Fibroblast of the aortic adventitia (primary cell): Measurements from ENCODE around the gene L3MBTL4. TPM values are rescaled to one million over a fixed set of nuclear protein-coding genes. Genes with fewer than 3 reads are reported as not detected.
"Not testable (repeated sequence)": the region's sequence is repeated elsewhere in the genome, so short reads cannot be mapped to it uniquely, and the experiment has no call there.

Experiments
- DNase-seq: peaks from one replicate; pipeline ENCODE4 v3.0.0-alpha.2; 2010; ENCODE audit warnings: low read depth
- H3K4me3 ChIP-seq: 2 replicates; pipeline ENCODE4 v1.5.1; 2011; ENCODE audit warnings: low read depth, mild to moderate bottlenecking, control low read depth, low read length, moderate library complexity
- CTCF ChIP-seq: IDR thresholded peaks from 2 replicates; pipeline ENCODE4 v1.5.1; 2011; ENCODE audit warnings: mild to moderate bottlenecking, low read length, control low read depth, inconsistent platforms; ENCODE audit not compliant: insufficient read depth
- total RNA-seq: library from RNA; depleted of rRNA; stranded (reverse); fragments of >200 nt; gene quantifications from 2 replicates; pipeline ENCODE4 v1.2.3, GENCODE V29; 2012; ENCODE audit warnings: low replicate concordance

L3MBTL4 gene
- total RNA-seq, 1 donor: not detected

DNA sequence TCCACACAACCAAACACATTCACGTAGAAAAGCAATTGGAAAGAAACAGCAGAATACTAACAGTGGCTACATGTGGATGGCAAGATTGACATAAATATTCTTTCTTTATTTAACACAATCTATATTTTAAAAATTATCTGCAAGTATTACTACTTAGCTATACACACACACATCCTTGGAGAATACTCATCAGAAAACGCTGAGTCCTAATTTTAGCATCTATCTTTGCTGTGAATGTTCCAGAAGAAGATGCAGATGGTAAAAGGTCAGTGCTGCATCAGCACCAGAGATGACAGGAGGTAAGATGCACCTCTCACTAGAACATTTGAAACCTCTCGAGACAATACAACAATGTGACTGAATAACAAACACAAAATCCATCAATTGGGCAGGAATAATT is 148.5 kb downstream of the L3MBTL4 start:
- no peak for TF ChIP-seq CTCF
- no peak overlapping the region for H3K4me3 ChIP-seq
- DNase-seq: no peak

- no peak overlapping the region for H3K4me3 ChIP-seq
- TF ChIP-seq CTCF: no peak
- no peak for DNase-seq
Measured at GRCh38 chr18:6261938-6262337, 152.8 kb downstream of the L3MBTL4 start.

GRCh38 chr18:6259324-6259723 is 155.4 kb downstream of the L3MBTL4 start:
- not testable (repeated sequence) for DNase-seq

DNA sequence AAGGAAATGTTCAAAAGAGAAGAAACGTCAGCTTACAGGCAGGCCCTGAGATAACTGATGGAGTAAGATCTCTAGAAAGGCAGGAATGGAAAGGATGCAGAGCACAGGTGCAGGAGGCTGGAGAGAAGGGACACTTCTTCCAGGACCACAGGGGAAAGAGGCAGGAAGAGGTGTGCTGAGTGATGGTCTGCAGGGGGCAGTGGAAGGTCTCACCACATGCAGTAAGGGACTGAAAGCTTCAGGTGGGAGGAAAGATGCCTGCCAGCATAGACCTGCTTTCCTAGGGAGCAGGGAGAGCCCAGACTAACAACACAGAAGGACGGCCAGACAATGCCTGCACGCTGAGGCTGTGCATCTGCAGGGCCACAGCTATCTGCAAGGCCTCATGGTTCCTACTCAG is 156.8 kb downstream of the L3MBTL4 start:
- H3K4me3 ChIP-seq: no peak overlapping the region
- DNase-seq: no peak
- TF ChIP-seq CTCF: no peak

More at GRCh38 chr18:6259324-6259723, 155.4 kb downstream of the L3MBTL4 start:
- not testable (repeated sequence) for H3K4me3 ChIP-seq

GRCh38 chr18:6256521-6256920 is 158.2 kb downstream of the L3MBTL4 start:
- TF ChIP-seq CTCF: no peak
- no peak for DNase-seq
- no peak overlapping the region for H3K4me3 ChIP-seq

DNA sequence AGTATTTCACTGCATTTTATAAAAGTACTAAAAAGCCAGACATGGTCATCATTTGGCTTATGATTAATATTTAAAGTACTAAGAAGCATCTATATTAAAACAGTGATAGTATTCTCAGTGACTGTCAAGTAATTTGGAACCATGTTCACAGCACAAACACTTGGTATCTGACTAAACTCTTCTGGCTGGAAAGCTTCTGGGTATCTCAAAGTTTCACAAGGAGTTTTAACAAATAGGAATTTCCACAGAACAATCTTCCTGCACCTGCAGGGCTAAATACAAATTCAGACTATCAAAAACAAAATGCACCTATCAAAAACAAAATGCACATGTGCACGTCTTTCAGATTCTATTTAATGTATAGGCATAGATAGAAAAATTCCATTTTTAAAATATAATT is 158.8 kb downstream of the L3MBTL4 start:
- H3K4me3 ChIP-seq: no peak overlapping the region
- no peak for TF ChIP-seq CTCF
- no peak for DNase-seq

GRCh38 chr18:6255116-6255705 is 159.5 kb downstream of the L3MBTL4 start:
- no peak for TF ChIP-seq CTCF
- no peak overlapping the region for H3K4me3 ChIP-seq
- no peak for DNase-seq
